GM12891 (cell line): Measurements from ENCODE around the gene AMER3.

ENCODE experiments used
- POLR2A ChIP-seq: IDR thresholded peaks from 2 replicates; pipeline ENCODE4 v1.6.1; 2011; ENCODE audit warnings: low read depth, low read length, control low read depth
- POLR2AphosphoS5 ChIP-seq: IDR thresholded peaks from 2 replicates; pipeline ENCODE4 v1.6.1; 2011; ENCODE audit warnings: low read depth, low read length, control low read depth
- TAF1 ChIP-seq: IDR thresholded peaks from 2 replicates; pipeline ENCODE4 v1.6.1; 2011; ENCODE audit warnings: low read depth, low read length, control low read depth

GRCh38 chr2:130810490-130810889 is 55.1 kb downstream of the AMER3 start:
- TF ChIP-seq POLR2A (no peak), POLR2AphosphoS5 (no peak), TAF1 (no peak)
